NCI-H524 treated with DMSO at 0.1 percent for 48 hours (cell line): ENCODE data around the gene FAM20C.

Source experiments
- DNase-seq: peaks from one replicate; lab custom pipeline; 2025; lab: John Stamatoyannopoulos, UW

The FAM20C gene

DNA sequence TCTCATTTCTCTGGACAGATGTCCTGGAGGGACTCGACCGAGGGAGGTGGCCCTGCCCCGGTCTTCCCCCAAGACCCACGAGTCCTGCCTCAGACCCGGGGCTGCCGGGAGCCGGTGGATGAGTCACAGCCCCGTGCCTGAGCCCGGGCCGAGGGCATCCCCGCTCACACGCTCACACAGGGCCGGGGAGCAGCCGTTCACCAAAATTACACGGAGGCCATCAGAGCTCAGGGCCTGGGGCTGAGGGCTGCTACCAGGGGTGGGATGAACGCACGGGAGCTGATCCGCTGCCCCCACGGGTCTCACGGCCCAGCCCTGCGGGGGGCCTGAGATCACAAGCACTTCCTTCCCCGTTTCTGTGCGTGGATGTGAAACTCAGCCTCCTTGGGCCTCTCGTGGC, 17.5 kb downstream of the FAM20C start:
- no peak for DNase-seq

- DNase-seq, result no peak
Measured at GRCh38 chr7:210401-210925, 18.1 kb downstream of the FAM20C start.

DNA sequence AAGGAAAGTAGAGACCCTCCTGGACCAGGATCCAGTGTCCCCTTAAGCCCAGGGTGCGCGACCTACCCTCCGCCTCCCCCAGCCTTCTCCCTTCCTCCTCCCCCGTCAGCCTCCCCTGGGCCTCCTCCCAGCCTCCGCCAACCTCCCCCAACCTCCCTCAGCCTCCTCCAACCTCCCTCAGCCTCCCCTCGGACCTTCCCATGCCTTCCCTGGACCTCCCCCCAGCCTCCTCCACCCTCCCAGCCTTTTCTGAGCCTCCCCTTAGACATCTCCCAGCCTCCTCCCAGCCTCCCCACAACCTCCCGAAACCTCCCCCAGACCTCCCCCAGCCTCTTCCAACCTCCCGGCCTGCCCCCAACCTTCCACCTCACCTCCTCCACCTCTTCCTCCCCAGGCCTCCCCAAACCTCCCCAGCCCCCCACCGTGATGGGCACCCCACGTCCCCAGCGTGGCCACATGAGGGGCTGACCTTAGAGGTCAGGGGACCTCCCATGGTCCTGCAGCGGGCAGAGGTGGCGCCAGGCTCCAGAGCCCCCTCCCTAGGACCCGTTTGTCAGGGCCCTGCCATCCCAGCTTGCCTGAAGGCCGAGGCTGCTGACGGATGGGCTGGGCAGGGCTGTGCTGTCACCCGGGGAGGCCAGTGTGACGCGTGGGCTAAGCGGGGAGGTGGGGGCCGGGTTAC, 18.8 kb downstream of the FAM20C start:
- no peak for DNase-seq

DNA sequence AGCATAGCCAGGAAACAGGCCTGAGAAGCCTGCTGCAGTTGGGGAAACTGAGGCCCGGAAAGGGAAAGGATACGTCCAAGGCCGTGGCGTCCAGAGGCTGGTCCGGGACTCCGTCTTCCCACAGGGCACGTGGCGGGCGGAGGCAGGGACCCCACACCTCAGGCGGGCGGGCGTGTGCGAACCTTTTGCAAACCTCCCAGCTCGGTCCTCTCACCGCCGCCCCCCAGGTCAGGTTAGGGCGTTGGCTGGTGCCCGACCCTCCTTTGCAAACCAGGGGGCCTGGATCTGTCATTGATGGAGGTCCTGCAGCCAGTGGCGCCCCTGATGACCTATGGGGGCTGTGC, 19.3 kb downstream of the FAM20C start:
- no peak for DNase-seq

DNA sequence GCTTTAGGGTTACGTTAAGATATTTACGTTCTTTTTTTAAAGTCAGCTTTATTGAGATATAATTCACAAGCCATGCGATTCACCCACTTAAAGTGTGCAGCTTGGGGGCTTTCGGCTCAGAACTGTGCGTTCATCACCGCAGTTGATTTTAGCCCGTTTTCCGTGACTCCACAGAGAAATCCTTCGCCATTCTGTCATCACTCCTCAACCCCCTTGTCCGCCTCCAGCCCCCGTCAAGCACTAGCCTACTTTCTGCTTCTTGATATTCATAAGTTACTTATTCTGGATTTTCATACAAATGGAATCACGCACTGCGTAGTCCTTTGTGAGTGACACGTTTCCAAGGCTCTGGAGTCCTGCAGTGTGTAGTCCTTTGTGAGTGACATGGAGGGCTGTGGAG, 20.4 kb downstream of the FAM20C start:
- DNase-seq, result no peak

DNA sequence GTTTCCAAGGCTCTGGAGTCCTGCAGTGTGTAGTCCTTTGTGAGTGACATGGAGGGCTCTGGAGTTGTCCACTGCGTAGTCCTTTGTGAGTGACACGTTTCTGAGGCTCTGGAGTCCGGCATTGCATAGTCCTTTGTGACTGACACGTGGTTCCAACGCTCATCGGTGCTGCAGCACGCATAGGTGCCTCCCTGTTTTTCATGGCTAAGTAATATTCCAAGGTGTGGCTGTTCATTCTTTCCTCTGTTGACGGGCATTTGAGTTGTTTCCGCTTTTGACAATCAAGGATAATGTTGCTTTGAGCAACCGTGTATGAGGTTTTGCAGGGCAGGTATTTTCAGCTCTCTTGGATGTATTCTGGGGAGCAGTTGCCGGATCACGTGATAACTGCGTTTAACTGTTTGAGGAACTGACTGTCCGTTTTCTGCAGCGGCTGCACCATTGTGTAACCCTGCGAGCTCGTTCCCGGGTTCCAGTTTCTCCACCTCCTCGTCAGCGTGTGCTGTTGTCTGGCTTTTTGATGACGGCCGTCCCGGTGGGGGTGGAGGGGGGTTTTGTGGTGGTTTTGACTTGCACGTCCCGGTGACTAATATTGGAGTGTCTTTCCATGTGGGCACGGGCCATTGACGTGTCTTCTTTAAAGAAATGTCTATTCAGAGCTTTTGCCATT, 21.1 kb downstream of the FAM20C start:
- no peak for DNase-seq

DNA sequence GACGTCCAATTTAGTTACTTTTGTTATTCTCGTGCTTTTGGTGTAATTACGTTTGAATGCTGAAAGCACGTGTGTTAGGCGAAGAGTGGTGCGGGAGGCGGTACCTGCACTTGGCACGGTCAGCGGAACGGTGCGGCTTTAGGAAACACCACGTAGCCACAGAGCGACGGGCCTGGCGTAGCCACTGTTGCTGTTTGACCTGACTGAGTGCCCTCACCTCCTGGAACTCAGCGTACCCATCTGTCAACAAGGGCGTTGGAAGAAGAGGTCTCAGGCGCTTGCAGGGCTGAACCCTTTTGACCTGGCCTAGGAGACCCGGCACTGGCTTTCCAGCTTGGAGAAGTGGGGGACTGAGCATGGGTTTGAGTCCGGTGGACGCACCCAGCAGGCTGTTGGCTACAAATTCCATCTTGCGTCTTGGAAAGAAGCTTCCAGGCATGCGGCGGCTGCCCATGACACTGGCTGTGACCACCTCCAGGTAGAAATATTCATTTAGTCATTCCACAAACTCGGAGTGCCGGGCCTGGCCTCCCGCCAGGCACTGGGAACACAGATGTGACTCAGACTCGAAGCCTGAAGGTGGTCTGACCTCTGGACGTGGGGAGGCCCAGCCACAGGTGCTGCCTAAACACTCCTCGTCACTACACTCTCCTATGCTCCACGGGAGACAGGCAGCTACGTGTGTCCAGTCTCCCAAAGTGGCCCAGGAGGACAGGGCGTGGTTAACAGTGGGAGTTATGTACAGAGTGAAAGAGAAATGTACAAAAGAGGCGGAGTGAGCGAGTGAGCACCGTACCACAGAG, 22.2 kb downstream of the FAM20C start:
- DNase-seq, result no peak

GRCh38 chr7:216360-217300, 24.3 kb downstream of the FAM20C start:
- DNase-seq, result no peak

- DNase-seq, result no peak
Measured at GRCh38 chr7:217781-218180, 25.4 kb downstream of the FAM20C start.

DNA sequence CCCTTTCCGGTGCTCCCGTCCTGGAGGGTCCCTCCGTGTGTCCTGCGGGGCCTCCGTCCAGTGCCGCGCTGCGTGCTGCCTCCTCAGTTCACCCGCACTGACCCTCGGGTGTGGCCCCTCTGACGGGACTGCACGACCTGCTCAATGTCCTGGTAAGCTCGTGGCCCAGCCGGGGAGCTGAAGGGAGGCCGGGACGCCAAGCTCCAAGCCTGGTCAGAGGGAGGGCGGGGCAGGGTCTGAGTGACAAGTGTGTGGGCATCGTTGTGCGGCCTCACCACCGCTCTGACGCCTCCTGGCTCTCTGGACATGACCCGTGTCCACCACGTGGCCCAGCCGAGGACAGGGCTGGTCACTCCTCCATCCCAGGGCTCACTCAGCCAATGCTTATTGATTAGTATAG, 25.9 kb downstream of the FAM20C start:
- DNase-seq, result no peak

DNA sequence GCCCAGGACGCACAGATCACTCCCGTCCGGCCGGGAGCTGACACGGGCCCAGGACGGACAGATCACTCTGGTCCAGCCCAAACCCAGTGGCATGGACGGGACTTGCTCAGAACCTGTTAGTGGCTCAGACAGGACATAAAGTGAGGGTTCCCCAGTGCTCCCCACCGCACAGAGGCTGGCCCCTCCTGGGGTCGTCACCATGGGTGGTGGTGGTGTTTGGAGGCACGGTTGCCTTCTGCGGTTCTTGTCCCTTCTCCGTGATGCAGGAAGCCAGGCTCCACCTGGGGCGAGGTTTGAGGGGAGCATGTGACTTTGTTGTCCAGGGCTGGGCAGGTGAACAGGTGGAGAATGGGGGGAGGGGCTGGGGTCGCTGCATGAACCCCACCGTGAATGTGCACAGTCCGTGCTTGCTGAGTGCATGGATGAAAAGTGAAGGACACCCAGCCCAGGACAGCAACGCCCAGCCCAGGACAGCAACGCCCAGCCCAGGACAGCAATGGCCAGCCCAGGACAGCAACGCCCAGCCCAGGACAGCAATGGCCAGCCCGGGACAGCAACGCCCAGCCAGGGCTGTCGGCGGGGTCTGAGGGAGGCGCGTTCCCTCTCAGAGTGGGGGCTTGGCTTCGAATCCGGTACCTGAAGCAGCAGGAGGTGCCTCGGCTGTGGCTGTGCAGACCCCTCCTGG, 26.7 kb downstream of the FAM20C start:
- DNase-seq, result no peak

DNA sequence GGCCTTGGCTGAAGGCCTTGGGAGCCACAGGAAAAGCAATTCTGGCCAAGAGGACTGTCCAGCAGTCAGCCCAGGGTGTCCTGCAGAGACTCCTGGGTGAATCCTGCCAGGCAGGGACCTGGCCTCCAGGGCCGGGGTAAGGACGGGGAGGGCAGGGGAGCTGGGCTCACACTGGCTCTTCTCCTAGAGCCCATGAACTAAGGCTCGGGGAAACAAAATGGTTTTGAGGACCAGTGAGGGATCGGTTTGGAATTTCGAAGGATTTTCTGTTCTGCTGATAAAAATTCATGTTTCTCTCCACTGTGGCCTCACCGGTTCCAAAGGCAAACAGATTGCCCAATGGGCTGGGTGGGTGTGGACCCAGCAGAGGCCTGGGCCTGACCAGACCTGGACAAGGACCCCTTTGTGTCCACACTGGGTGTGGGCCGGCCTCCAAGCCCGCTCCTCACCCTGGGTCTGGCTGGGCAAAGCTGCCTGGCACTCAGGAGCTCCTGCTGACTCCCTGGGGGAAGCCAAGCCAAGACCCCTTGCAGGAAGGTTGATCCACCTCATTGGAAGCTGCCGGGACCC, 27.3 kb downstream of the FAM20C start:
- no peak for DNase-seq

GRCh38 chr7:220151-220841, 27.9 kb downstream of the FAM20C start:
- no peak for DNase-seq

GRCh38 chr7:221978-222715, 29.8 kb downstream of the FAM20C start:
- DNase-seq, result no peak

- no peak for DNase-seq
Measured at GRCh38 chr7:222716-223041, 30.3 kb downstream of the FAM20C start.

GRCh38 chr7:223118-223800, 30.9 kb downstream of the FAM20C start:
- DNase-seq, result no peak

GRCh38 chr7:223861-224260, 31.5 kb downstream of the FAM20C start:
- DNase-seq, result no peak

- DNase-seq, result no peak
Measured at GRCh38 chr7:226281-226895, 34.0 kb downstream of the FAM20C start.

DNA sequence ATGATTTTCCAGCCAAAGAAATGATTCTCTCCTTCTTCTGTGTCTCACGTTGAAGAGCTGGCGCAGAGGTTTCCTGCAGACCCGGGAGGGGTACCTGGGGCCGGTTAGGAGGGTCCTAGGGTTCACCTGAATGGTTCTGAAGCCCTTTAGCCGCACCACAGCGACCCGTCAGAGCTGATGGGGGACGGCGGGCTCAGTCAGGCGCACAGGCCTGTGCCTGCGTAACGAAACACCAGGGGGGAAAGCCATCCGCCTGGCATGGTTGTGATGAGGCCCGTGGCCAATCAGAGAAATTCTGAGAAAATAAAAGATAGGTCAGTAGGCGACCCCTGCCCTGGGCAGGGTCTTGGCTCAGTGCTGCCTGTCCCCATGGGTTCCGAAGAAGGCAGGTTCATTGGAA, 35.6 kb downstream of the FAM20C start:
- DNase-seq, result no peak
